ENCODE data around the gene SLX9. TPM values are rescaled to one million over a fixed set of nuclear protein-coding genes. Genes with fewer than 3 reads are reported as not detected.
A peak's percentile ranks its signal among the peaks of the same experiment; 100 is the strongest.

The SLX9 gene
- total RNA-seq, 1 experiment from 2014 or later: 77.2 TPM

GRCh38 chr21:44971672-44971995 is 31.8 kb downstream of the SLX9 start (continued):
- TF ChIP-seq, protein P1, sequence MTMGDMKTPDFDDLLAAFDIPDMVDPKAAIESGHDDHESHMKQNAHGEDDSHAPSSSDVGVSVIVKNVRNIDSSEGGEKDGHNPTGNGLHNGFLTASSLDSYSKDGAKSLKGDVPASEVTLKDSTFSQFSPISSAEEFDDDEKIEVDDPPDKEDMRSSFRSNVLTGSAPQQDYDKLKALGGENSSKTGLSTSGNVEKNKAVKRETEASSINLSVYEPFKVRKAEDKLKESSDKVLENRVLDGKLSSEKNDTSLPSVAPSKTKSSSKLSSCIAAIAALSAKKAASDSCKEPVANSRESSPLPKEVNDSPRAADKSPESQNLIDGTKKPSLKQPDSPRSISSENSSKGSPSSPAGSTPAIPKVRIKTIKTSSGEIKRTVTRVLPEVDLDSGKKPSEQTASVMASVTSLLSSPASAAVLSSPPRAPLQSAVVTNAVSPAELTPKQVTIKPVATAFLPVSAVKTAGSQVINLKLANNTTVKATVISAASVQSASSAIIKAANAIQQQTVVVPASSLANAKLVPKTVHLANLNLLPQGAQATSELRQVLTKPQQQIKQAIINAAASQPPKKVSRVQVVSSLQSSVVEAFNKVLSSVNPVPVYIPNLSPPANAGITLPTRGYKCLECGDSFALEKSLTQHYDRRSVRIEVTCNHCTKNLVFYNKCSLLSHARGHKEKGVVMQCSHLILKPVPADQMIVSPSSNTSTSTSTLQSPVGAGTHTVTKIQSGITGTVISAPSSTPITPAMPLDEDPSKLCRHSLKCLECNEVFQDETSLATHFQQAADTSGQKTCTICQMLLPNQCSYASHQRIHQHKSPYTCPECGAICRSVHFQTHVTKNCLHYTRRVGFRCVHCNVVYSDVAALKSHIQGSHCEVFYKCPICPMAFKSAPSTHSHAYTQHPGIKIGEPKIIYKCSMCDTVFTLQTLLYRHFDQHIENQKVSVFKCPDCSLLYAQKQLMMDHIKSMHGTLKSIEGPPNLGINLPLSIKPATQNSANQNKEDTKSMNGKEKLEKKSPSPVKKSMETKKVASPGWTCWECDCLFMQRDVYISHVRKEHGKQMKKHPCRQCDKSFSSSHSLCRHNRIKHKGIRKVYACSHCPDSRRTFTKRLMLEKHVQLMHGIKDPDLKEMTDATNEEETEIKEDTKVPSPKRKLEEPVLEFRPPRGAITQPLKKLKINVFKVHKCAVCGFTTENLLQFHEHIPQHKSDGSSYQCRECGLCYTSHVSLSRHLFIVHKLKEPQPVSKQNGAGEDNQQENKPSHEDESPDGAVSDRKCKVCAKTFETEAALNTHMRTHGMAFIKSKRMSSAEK (CRISPR knock-in tag; IDR thresholded peaks at IDR 0.05; ENCODE audit: borderline replicate concordance): no peak
- TF ChIP-seq, protein P2, sequence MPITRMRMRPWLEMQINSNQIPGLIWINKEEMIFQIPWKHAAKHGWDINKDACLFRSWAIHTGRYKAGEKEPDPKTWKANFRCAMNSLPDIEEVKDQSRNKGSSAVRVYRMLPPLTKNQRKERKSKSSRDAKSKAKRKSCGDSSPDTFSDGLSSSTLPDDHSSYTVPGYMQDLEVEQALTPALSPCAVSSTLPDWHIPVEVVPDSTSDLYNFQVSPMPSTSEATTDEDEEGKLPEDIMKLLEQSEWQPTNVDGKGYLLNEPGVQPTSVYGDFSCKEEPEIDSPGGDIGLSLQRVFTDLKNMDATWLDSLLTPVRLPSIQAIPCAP (CRISPR knock-in tag; IDR thresholded peaks at IDR 0.05): no peak
- no peak for TF ChIP-seq FOXJ3 (CRISPR knock-in tag; IDR thresholded peaks at IDR 0.05; ENCODE audit: borderline replicate concordance)
- TF ChIP-seq ZNF263 (CRISPR knock-in tag; IDR thresholded peaks at IDR 0.05; ENCODE audit: low read depth): no peak
- no peak for TF ChIP-seq FOXP1 (CRISPR knock-in tag; IDR thresholded peaks at IDR 0.05; ENCODE audit: borderline replicate concordance)
- TF ChIP-seq FOXP4 (CRISPR knock-in tag; IDR thresholded peaks at IDR 0.05): no peak
- no peak for TF ChIP-seq NR2C2 (CRISPR knock-in tag; IDR thresholded peaks at IDR 0.05)
- TF ChIP-seq GTF2I (CRISPR knock-in tag; conservative IDR thresholded peaks at IDR 0.05): no peak

GRCh38 chr21:44972301-44972814 is 32.5 kb downstream of the SLX9 start:
- ATAC-seq (peak; percentile 62), DNase-seq (ENCODE audit: low spot score) (peak; percentile 45)
- Mint-ChIP-seq H3K36me3 (peaks cover 16% of the 10 kb centered on the region), H3K4me3 (no peak overlapping the region), H3K27ac (peak overlapping the region; percentile 57; the same call in 1 of the 2 replicates), H3K4me1 (peaks cover 15% of the 10 kb centered on the region), H3K9me3 (no peaks in the 10 kb centered on the region), H3K27me3 (ENCODE audit: low read depth) (no peaks in the 10 kb centered on the region)
- TF ChIP-seq, protein P3, sequence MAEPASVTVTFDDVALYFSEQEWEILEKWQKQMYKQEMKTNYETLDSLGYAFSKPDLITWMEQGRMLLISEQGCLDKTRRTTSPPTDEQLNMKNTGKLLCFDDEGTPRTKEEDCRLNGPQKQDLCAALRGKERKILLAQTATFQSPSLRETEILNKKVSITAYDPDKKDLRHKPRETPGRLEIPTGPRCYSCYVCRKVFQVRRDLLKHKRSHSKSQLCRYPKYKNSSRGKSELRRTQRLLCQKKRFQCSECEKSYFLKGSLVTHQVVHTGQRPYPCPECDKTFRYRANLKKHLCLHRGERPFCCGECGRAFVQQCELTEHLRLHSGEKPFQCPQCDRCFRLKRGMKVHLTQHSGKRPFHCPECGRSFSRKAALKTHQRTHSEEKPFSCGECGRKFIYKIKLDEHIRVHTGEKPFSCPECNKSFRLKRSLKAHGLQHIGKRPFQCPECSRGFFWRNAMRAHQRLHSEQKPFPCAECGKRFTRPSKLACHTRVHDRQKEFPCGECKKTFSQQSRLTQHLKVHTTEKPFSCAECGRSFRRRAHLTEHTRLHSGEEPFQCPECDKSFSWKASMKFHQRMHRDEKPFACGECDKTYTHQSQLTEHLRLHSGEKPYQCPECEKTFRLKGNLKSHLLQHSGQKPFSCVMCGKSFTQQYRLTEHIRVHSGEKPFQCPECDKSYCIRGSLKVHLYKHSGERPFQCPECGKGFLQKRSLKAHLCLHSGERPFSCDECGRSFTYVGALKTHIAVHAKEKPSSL (CRISPR knock-in tag; conservative IDR thresholded peaks at IDR 0.05): no peak
- TF ChIP-seq ELF4 (CRISPR knock-in tag; IDR thresholded peaks at IDR 0.05; ENCODE audit: low read depth): no peak
- no peak for TF ChIP-seq ZNF138 (CRISPR knock-in tag; conservative IDR thresholded peaks at IDR 0.05)
- TF ChIP-seq IRF2 (CRISPR knock-in tag; IDR thresholded peaks at IDR 0.05; ENCODE audit: borderline replicate concordance, low read depth): no peak
- no peak for TF ChIP-seq JUN (CRISPR knock-in tag; IDR thresholded peaks at IDR 0.05)
- no peak for TF ChIP-seq ESRRA (CRISPR knock-in tag; IDR thresholded peaks at IDR 0.05; ENCODE audit: borderline replicate concordance)
- no peak for TF ChIP-seq FOXK1 (CRISPR knock-in tag; IDR thresholded peaks at IDR 0.05)
- no peak for TF ChIP-seq RELA (CRISPR knock-in tag; IDR thresholded peaks at IDR 0.05; ENCODE audit: borderline replicate concordance)
- no peak for TF ChIP-seq GABPB1 (CRISPR knock-in tag; IDR thresholded peaks at IDR 0.05)
- ChIA-PET POLR2A (no interaction called here), CTCF (interaction anchor here (0.5 to 3.7 kb wide), 15 partner anchors 8 to 462 kb away, joined by 3 to 24 read pairs (median 4); no protein-coding TSS in a partner anchor)
